ENCODE measurements around the gene FASN. TPM values are rescaled to one million over a fixed set of nuclear protein-coding genes. Genes with fewer than 3 reads are reported as not detected.

Gene FASN
- total and polyA plus RNA-seq, 2 of the 13 experiments (the other 11 are each of a cell fraction or from before 2014, with no cell fraction given) = 51.7 to 101 TPM

- TF ChIP-seq, protein P1, sequence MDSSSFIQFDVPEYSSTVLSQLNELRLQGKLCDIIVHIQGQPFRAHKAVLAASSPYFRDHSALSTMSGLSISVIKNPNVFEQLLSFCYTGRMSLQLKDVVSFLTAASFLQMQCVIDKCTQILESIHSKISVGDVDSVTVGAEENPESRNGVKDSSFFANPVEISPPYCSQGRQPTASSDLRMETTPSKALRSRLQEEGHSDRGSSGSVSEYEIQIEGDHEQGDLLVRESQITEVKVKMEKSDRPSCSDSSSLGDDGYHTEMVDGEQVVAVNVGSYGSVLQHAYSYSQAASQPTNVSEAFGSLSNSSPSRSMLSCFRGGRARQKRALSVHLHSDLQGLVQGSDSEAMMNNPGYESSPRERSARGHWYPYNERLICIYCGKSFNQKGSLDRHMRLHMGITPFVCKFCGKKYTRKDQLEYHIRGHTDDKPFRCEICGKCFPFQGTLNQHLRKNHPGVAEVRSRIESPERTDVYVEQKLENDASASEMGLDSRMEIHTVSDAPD (CRISPR knock-in tag; IDR thresholded peaks at IDR 0.05) = 0 out of 2 replicates have a peak, but pooled peaks have one; percentile 7
- TF ChIP-seq FLYWCH1 (CRISPR knock-in tag; IDR thresholded peaks at IDR 0.05) (no peak), MAFF (IDR thresholded peaks at IDR 0.05; ENCODE audit: low read depth, low read length) (peak; percentile 55), YY1 (IDR thresholded peaks at IDR 0.05; ENCODE audit: insufficient read depth, insufficient replicate concordance, low read depth, low read length) (no peak), ZNF841 (CRISPR knock-in tag; IDR thresholded peaks at IDR 0.05; ENCODE audit: borderline replicate concordance) (0 out of 2 replicates have a peak, but pooled peaks have one; percentile 29), NFYB (CRISPR knock-in tag; IDR thresholded peaks at IDR 0.05) (no peak), CERS6 (CRISPR knock-in tag; IDR thresholded peaks at IDR 0.05) (no peak), CEBPZ (IDR thresholded peaks at IDR 0.05; ENCODE audit: low read length) (no peak), MTA3 (CRISPR knock-in tag; IDR thresholded peaks at IDR 0.05) (no peak), YEATS2 (CRISPR knock-in tag; IDR thresholded peaks at IDR 0.05; ENCODE audit: borderline replicate concordance) (peak; percentile 44; the same call in 1 of the 2 replicates), ZSCAN30 (CRISPR knock-in tag; IDR thresholded peaks at IDR 0.05) (no peak), MTF2 (CRISPR knock-in tag; IDR thresholded peaks at IDR 0.05; ENCODE audit: borderline replicate concordance) (peak; percentile 68; the same call in 1 of the 2 replicates), JARID2 (CRISPR knock-in tag; IDR thresholded peaks at IDR 0.05; ENCODE audit: insufficient replicate concordance) (no peak), ZMYM4 (CRISPR knock-in tag; IDR thresholded peaks at IDR 0.05) (0 out of 2 replicates have a peak, but pooled peaks have one; percentile 49), ZNF136 (CRISPR knock-in tag; IDR thresholded peaks at IDR 0.05; ENCODE audit: low read depth) (no peak; the same call in 1 of the 2 replicates)
- TF ChIP-seq, protein P2, sequence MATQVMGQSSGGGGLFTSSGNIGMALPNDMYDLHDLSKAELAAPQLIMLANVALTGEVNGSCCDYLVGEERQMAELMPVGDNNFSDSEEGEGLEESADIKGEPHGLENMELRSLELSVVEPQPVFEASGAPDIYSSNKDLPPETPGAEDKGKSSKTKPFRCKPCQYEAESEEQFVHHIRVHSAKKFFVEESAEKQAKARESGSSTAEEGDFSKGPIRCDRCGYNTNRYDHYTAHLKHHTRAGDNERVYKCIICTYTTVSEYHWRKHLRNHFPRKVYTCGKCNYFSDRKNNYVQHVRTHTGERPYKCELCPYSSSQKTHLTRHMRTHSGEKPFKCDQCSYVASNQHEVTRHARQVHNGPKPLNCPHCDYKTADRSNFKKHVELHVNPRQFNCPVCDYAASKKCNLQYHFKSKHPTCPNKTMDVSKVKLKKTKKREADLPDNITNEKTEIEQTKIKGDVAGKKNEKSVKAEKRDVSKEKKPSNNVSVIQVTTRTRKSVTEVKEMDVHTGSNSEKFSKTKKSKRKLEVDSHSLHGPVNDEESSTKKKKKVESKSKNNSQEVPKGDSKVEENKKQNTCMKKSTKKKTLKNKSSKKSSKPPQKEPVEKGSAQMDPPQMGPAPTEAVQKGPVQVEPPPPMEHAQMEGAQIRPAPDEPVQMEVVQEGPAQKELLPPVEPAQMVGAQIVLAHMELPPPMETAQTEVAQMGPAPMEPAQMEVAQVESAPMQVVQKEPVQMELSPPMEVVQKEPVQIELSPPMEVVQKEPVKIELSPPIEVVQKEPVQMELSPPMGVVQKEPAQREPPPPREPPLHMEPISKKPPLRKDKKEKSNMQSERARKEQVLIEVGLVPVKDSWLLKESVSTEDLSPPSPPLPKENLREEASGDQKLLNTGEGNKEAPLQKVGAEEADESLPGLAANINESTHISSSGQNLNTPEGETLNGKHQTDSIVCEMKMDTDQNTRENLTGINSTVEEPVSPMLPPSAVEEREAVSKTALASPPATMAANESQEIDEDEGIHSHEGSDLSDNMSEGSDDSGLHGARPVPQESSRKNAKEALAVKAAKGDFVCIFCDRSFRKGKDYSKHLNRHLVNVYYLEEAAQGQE (IDR thresholded peaks at IDR 0.05; ENCODE audit: borderline replicate concordance in 1 of 2, low read depth in 1 of 2, low read length in 2 of 2) = no peak
- TF ChIP-seq, protein P3, sequence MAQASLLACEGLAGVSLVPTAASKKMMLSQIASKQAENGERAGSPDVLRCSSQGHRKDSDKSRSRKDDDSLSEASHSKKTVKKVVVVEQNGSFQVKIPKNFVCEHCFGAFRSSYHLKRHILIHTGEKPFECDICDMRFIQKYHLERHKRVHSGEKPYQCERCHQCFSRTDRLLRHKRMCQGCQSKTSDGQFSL (CRISPR knock-in tag; IDR thresholded peaks at IDR 0.05) = peak; percentile 95
Measured at GRCh38 chr17:82056729-82057621, 41.1 kb downstream of the FASN start (continued).

Data from HepG2 (cell line).